Neuronal stem cell (in vitro differentiated cells): ENCODE data around the gene SPACA4.

ENCODE experiments used
- DNase-seq: peaks from one replicate; pipeline ENCODE4 v3.0.0-alpha.2; 2013; ENCODE audit warnings: low spot score
- H2AFZ ChIP-seq: one replicate; pipeline ENCODE4 v1.6.1; 2013; ENCODE audit warnings: mild to moderate bottlenecking, low read length, inconsistent platforms
- H2AK5ac ChIP-seq: 2 replicates; pipeline ENCODE4 v1.6.1; 2013; ENCODE audit warnings: low read depth, mild to moderate bottlenecking, inconsistent platforms, low read length, moderate library complexity, mixed read lengths
- H2BK120ac ChIP-seq: 2 replicates; pipeline ENCODE4 v1.6.1; 2013; ENCODE audit warnings: low read depth, mild to moderate bottlenecking, inconsistent platforms, low read length, moderate library complexity, mixed read lengths
- H2BK12ac ChIP-seq: one replicate; pipeline ENCODE4 v1.6.1; 2013; ENCODE audit warnings: low read length, inconsistent platforms
- H2BK15ac ChIP-seq: 2 replicates; pipeline ENCODE4 v1.6.1; 2013; ENCODE audit warnings: mild to moderate bottlenecking, low read length, inconsistent platforms, mixed read lengths
- H2BK5ac ChIP-seq: one replicate; pipeline ENCODE4 v1.6.1; 2013; ENCODE audit warnings: inconsistent platforms, mild to moderate bottlenecking, low read length, moderate library complexity
- H3K14ac ChIP-seq: one replicate; pipeline ENCODE4 v1.6.1; 2013; ENCODE audit warnings: low read length, inconsistent platforms
- H3K18ac ChIP-seq: 2 replicates; pipeline ENCODE4 v1.6.1; 2013; ENCODE audit warnings: low read length, inconsistent platforms
- H3K23ac ChIP-seq: 2 replicates; pipeline ENCODE4 v1.6.1; 2013; ENCODE audit warnings: low read depth, mild to moderate bottlenecking, mixed read lengths, low read length, inconsistent platforms; ENCODE audit not compliant: poor library complexity
- H3K27ac ChIP-seq: replicated peaks from 3 replicates; pipeline ENCODE4 v1.5.1; 2013; ENCODE audit warnings: low read length, inconsistent platforms
- H3K27me3 ChIP-seq, 3 experiments: 2 replicates each; pipeline ENCODE4 v1.6.1; 2013; ENCODE audit warnings: low read length in 3 of 3, mild to moderate bottlenecking in 2 of 3, inconsistent platforms in 1 of 3, low read depth in 1 of 3, mixed read lengths in 1 of 3, moderate library complexity in 1 of 3; ENCODE audit not compliant: control insufficient read depth in 3 of 3, insufficient read depth in 3 of 3
- H3K36me3 ChIP-seq, 2 donors: replicated peaks in 1 of 2; 2 replicates each; pipeline ENCODE4 v1.6.1; 2013; ENCODE audit warnings: low read length in 2 of 2; ENCODE audit not compliant: control insufficient read depth in 2 of 2, insufficient read depth in 2 of 2
- H3K4ac ChIP-seq: 2 replicates; pipeline ENCODE4 v1.6.1; 2013; ENCODE audit warnings: inconsistent platforms, mild to moderate bottlenecking, low read length, moderate library complexity
- H3K4me1 ChIP-seq, 2 donors: 1 replicate in 1 of 2; 2 replicates in 1 of 2; pipeline ENCODE4 v1.6.1; 2013; ENCODE audit warnings: low read length in 2 of 2, low read depth in 1 of 2; ENCODE audit not compliant: control insufficient read depth in 2 of 2, insufficient read depth in 1 of 2
- H3K4me2 ChIP-seq: one replicate; pipeline ENCODE4 v1.6.1; 2013; ENCODE audit warnings: mild to moderate bottlenecking, low read length, inconsistent platforms; ENCODE audit not compliant: insufficient read depth, poor library complexity, severe bottlenecking
- H3K4me3 ChIP-seq, 2 donors: 2 replicates each; pipeline ENCODE4 v1.5.1; 2013; ENCODE audit warnings: low read length in 2 of 2, mild to moderate bottlenecking in 2 of 2, inconsistent platforms in 1 of 2, moderate library complexity in 1 of 2
- H3K79me1 ChIP-seq: one replicate; pipeline ENCODE4 v1.6.1; 2013; ENCODE audit warnings: low read depth, mild to moderate bottlenecking, inconsistent platforms, low read length, moderate library complexity
- H3K9ac ChIP-seq: one replicate; pipeline ENCODE4 v1.6.1; 2013; ENCODE audit warnings: mild to moderate bottlenecking, low read depth, low read length, inconsistent platforms; ENCODE audit not compliant: poor library complexity
- H3K9me3 ChIP-seq, 2 donors: replicated peaks in 1 of 2; 2 replicates each; pipeline versions ENCODE3 to v1.6.1; 2013; ENCODE audit warnings: low read length in 2 of 2, mild to moderate bottlenecking in 2 of 2, inconsistent platforms in 1 of 2, low read depth in 1 of 2, mixed read lengths in 1 of 2, moderate library complexity in 1 of 2; ENCODE audit not compliant: control insufficient read depth in 2 of 2, insufficient read depth in 1 of 2
- H4K8ac ChIP-seq: one replicate; pipeline ENCODE4 v1.6.1; 2013; ENCODE audit warnings: low read depth, mild to moderate bottlenecking, inconsistent platforms, low read length, moderate library complexity
- H4K91ac ChIP-seq: one replicate; pipeline ENCODE4 v1.6.1; 2013; ENCODE audit warnings: low read length, low read depth, mild to moderate bottlenecking, inconsistent platforms; ENCODE audit not compliant: poor library complexity
- WGBS, 2 donors: extraction: QIAGEN DNeasy Blood & Tissue Kit; methylation state at CpG; one replicate each; pipeline ENCODE4 v1.1.7; 2013; ENCODE audit warnings: missing lambda C conversion rate in 2 of 2, mixed read lengths in 1 of 2; ENCODE audit not compliant: insufficient read length in 2 of 2, insufficient replicate concordance in 1 of 2; ENCODE audit errors: extremely low coverage in 2 of 2; 5-methylcytosine and 5-hydroxymethylcytosine counted together

The SPACA4 gene

GRCh38 chr19:48607359-48607755, 815 bp downstream of the SPACA4 start:
- H2BK12ac ChIP-seq: no peak overlapping the region
- no peak overlapping the region for H2AFZ ChIP-seq
- H2BK15ac ChIP-seq: no peak overlapping the region
- no peaks in the 10 kb centered on the region for H3K4me1 ChIP-seq
- no peak overlapping the region for H3K27ac ChIP-seq
- no peak overlapping the region for H4K91ac ChIP-seq
- H3K27me3 ChIP-seq: no peaks in the 10 kb centered on the region
- H2AK5ac ChIP-seq: peak overlapping the region; percentile 47
- H3K36me3 ChIP-seq: no peaks in the 10 kb centered on the region
- H4K8ac ChIP-seq: no peak overlapping the region
- no peak overlapping the region for H2BK5ac ChIP-seq
- no peak overlapping the region for H2BK120ac ChIP-seq
- no peak overlapping the region for H3K4me3 ChIP-seq
- no CpG with 5 or more reads among the region's 7 CpGs for WGBS, 2 donors
- no peak for DNase-seq
- H3K14ac ChIP-seq: peak overlapping the region; percentile 71
- no peak overlapping the region for H3K23ac ChIP-seq
- H3K4ac ChIP-seq: no peak overlapping the region
- no peak overlapping the region for H3K9ac ChIP-seq
- H3K18ac ChIP-seq: no peak overlapping the region
- H3K9me3 ChIP-seq: no peaks in the 10 kb centered on the region
- no peak overlapping the region for H3K4me2 ChIP-seq
- H3K79me1 ChIP-seq: no peaks in the 10 kb centered on the region

DNA sequence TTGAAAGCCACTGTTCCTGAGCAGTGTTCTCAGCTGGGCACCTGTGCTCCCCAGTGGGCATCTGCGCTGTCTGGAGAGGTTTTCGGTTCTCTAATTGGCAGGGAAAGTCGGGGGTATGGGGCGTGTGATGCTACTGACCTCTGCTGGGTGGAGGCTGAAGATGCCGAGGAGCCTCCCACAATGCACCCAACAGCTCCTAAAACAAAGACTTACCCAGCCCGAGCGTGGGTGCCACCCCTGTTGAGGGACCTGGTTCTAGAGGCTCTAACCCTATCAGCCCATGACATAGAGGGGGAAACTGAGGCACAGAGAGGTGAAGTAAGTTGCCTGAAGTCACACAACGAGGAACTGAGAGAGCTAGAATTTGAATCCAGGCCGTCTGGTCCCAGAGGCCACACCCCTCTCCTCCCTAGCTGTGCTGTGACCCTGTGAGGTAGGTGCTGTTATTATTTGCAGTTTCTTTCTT, 2.3 kb downstream of the SPACA4 start:
- no CpG with 5 or more reads among the region's 9 CpGs for WGBS, 2 donors
- H3K18ac ChIP-seq: no peak overlapping the region
- no peak overlapping the region for H2BK5ac ChIP-seq
- no peak overlapping the region for H2AK5ac ChIP-seq
- H3K4me2 ChIP-seq: no peak overlapping the region
- no peaks in the 10 kb centered on the region for H3K27me3 ChIP-seq
- H3K4me3 ChIP-seq: no peak overlapping the region
- H3K9ac ChIP-seq: no peak overlapping the region
- no peak overlapping the region for H2BK15ac ChIP-seq
- H3K27ac ChIP-seq: no peak overlapping the region
- no peak overlapping the region for H4K8ac ChIP-seq
- no peaks in the 10 kb centered on the region for H3K9me3 ChIP-seq
- H3K79me1 ChIP-seq: no peaks in the 10 kb centered on the region
- no peak overlapping the region for H3K23ac ChIP-seq
- no peaks in the 10 kb centered on the region for H3K36me3 ChIP-seq
- no peak overlapping the region for H2BK120ac ChIP-seq
- no peak overlapping the region for H3K14ac ChIP-seq
- no peak overlapping the region for H3K4ac ChIP-seq
- no peak overlapping the region for H2BK12ac ChIP-seq
- H4K91ac ChIP-seq: no peak overlapping the region
- DNase-seq: no peak
- peak overlapping the region; percentile 64 for H2AFZ ChIP-seq
- H3K4me1 ChIP-seq: peaks cover 0 to 5% of the 10 kb centered on the region in 2 donors

- no peak overlapping the region for H3K18ac ChIP-seq
- H4K91ac ChIP-seq: no peak overlapping the region
- no peaks in the 10 kb centered on the region for H3K27me3 ChIP-seq
- no peak overlapping the region for H2AFZ ChIP-seq
- peaks cover 0 to 11% of the 10 kb centered on the region in 2 donors for H3K4me1 ChIP-seq
- no peak overlapping the region for H3K14ac ChIP-seq
- WGBS, 2 donors: no CpG with 5 or more reads among the region's 20 CpGs
- peak overlapping the region; percentile 65 for H3K23ac ChIP-seq
- peak overlapping the region in 1 of 2 donors; percentile 64 for H3K4me3 ChIP-seq
- no peak for DNase-seq
- peak overlapping the region; percentile 81 for H2AK5ac ChIP-seq
- no peak overlapping the region for H3K27ac ChIP-seq
- peak overlapping the region; percentile 50 for H3K9ac ChIP-seq
- peak overlapping the region; percentile 67 for H2BK15ac ChIP-seq
- H2BK12ac ChIP-seq: peak overlapping the region; percentile 90
- H3K4me2 ChIP-seq: no peak overlapping the region
- no peak overlapping the region for H3K4ac ChIP-seq
- no peak overlapping the region for H2BK120ac ChIP-seq
- no peaks in the 10 kb centered on the region for H3K9me3 ChIP-seq
- H2BK5ac ChIP-seq: no peak overlapping the region
- no peak overlapping the region for H4K8ac ChIP-seq
- H3K36me3 ChIP-seq: no peaks in the 10 kb centered on the region
- no peaks in the 10 kb centered on the region for H3K79me1 ChIP-seq
Observed at GRCh38 chr19:48609571-48610108, 3.1 kb downstream of the SPACA4 start.

DNA sequence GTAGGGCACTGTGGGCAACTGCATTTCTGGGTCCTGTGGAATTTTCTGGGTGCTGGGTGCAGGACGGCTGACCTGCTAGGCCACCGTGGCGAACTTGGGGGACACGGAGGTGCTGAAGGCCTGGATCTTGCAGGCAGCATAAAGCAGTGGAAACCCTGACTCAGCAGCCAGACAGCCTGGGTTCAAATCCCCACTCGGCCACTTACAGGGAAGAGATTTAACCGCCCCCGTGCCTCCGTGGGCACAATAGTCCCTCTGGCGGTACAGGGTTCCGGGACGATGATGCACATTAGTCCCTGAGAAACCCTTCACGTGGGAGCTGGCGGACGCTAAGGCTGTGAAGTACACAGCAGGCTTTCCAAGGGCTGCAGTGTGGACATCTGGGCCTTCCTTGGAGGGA, 5.3 kb downstream of the SPACA4 start:
- Histone ChIP-seq H3K4ac (no peak overlapping the region), H2BK15ac (no peak overlapping the region), H3K23ac (peak overlapping the region; percentile 65), H2BK120ac (no peak overlapping the region), H3K4me3 (no peak overlapping the region), H2AFZ (no peak overlapping the region), H4K8ac (no peak overlapping the region), H3K4me2 (peak overlapping the region; percentile 2), H3K18ac (no peak overlapping the region), H3K27me3 (no peaks in the 10 kb centered on the region), H2AK5ac (peak overlapping the region; percentile 75), H3K27ac (no peak overlapping the region), H3K9ac (no peak overlapping the region), H4K91ac (no peak overlapping the region), H3K9me3 (no peaks in the 10 kb centered on the region), H2BK5ac (peak overlapping the region; percentile 42), H2BK12ac (peak overlapping the region; percentile 46), H3K14ac (no peak overlapping the region), H3K4me1 (peaks cover 0 to 20% of the 10 kb centered on the region in 2 donors), H3K36me3 (peaks cover 18 to 22% of the 10 kb centered on the region in 2 donors), H3K79me1 (peaks cover 6% of the 10 kb centered on the region)
- WGBS, 2 donors: no CpG with 5 or more reads among the region's 14 CpGs
- DNase-seq: no peak
